Duodenal mucosa (tissue), 2 donors: ENCODE measurements around the gene ADAMTS19.

Source experiments
- H3K27ac ChIP-seq: one replicate; pipeline ENCODE4 v1.7.0; 2013; ENCODE audit warnings: low read depth, low read length
- H3K27me3 ChIP-seq, 2 donors: one replicate each; pipeline ENCODE4 v1.7.0; 2013; ENCODE audit warnings: low read length in 2 of 2, control low read depth in 1 of 2; ENCODE audit not compliant: insufficient read depth in 2 of 2, control insufficient read depth in 1 of 2
- H3K36me3 ChIP-seq, 2 donors: one replicate each; pipeline ENCODE4 v1.7.0; 2013; ENCODE audit warnings: low read length in 2 of 2, control low read depth in 1 of 2; ENCODE audit not compliant: insufficient read depth in 2 of 2, control insufficient read depth in 1 of 2
- H3K4me1 ChIP-seq, 2 donors: one replicate each; pipeline ENCODE4 v1.7.0; 2013; ENCODE audit warnings: low read length in 2 of 2, control low read depth in 1 of 2; ENCODE audit not compliant: insufficient read depth in 2 of 2, control insufficient read depth in 1 of 2
- H3K4me3 ChIP-seq, 2 donors: one replicate each; pipeline ENCODE4 v1.7.0; 2013; ENCODE audit warnings: low read length in 2 of 2, low read depth in 1 of 2
- H3K9ac ChIP-seq, 2 donors: one replicate each; pipeline ENCODE4 v1.7.0; 2013; ENCODE audit warnings: low read length in 2 of 2, low read depth in 1 of 2
- H3K9me3 ChIP-seq, 2 donors: one replicate each; pipeline ENCODE4 v1.7.0; 2013; ENCODE audit warnings: low read length in 2 of 2, control low read depth in 1 of 2; ENCODE audit not compliant: control insufficient read depth in 1 of 2

Gene ADAMTS19

DNA sequence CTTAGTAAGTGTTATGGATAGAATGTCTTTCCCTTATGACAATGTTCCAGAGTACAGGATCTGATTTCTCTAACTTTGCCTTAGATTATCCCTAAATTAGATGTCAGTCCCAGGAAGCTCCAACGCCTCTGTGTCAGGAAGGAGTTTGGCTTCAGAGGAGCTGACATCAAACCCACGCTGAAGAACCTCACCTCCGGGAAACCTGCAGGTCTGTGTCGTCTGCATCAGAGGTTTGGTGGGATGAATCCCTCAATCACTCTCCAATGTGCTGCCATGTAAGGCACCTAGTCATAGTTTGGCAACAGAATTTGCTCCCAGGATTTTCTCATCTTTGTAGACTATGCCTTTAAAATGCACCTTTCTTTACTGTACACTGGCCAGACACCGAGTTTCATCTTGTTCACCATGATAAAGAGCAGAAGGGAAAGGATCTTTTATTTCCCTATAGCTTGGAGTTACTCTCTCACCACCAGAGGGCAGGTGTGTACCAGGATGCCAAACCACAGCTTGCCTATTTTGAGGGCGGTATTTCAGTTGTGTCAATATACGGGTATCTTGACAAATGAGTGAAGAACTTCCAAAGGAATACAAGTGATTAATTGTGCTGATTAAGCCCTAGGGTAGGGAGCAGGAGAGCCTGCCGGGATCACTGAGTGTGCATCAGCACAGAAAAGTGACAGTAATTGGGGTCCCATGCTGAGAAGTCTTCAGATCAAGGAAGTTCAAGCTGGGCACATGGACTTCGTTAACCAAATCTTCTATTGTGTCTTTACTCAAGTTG, 311.1 kb downstream of the ADAMTS19 start:
- no peaks in the 10 kb centered on the region for H3K4me1 ChIP-seq
- H3K27me3 ChIP-seq, result peaks cover 0 to 3% of the 10 kb centered on the region in 2 donors
- H3K4me3 ChIP-seq, result no peak overlapping the region
- no peak overlapping the region for H3K27ac ChIP-seq
- H3K36me3 ChIP-seq, result no peaks in the 10 kb centered on the region
- H3K9me3 ChIP-seq, result no peaks in the 10 kb centered on the region
- no peak overlapping the region for H3K9ac ChIP-seq

DNA sequence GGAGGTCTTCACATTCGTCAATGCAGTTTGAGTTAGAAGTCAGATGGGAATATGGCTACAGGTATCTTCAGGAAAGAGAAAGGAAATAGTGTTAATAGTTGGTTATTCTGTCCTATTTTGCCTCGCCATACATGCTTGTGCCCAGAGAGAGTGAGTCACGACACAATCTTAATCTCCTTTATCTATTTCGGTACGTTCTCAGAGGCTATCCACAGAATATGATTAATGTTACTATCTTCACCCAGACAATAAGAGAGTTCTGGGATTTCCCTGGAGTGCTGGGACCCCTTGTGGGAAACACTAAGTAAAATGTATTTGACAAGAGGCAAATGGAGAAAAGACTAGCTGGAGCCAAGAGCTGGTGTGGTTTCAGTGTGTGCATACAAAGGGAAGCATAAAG, 313.3 kb downstream of the ADAMTS19 start:
- H3K4me1 ChIP-seq, result no peaks in the 10 kb centered on the region
- no peak overlapping the region for H3K27ac ChIP-seq
- peaks cover 0 to 3% of the 10 kb centered on the region in 2 donors for H3K27me3 ChIP-seq
- H3K9me3 ChIP-seq, result no peaks in the 10 kb centered on the region
- no peak overlapping the region for H3K9ac ChIP-seq
- H3K36me3 ChIP-seq, result no peaks in the 10 kb centered on the region
- H3K4me3 ChIP-seq, result no peak overlapping the region

DNA sequence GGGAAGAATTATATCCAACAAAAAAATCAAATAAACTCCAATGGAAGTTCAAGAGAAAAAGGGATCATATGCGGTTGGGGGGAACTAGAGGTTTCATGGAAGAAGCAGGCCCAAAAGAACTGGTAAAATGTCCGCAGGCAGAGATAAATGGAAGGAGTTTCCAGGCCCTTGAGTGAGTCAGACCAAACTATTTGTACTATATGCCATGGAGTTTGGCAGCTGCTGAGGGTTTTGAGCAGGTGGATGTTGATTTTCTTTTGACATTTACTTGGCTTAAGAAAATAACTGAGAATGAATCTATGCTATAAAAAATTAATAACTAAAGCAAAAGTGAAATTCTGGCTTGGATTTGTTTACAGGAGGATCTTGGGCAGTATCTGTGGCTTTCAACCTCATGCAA, 321.5 kb downstream of the ADAMTS19 start:
- no peaks in the 10 kb centered on the region for H3K36me3 ChIP-seq
- no peak overlapping the region for H3K4me3 ChIP-seq
- no peaks in the 10 kb centered on the region for H3K9me3 ChIP-seq
- no peak overlapping the region for H3K27ac ChIP-seq
- H3K4me1 ChIP-seq, result no peaks in the 10 kb centered on the region
- H3K9ac ChIP-seq, result no peak overlapping the region
- no peaks in the 10 kb centered on the region for H3K27me3 ChIP-seq
